ENCODE measurements around the gene PRKX.
"Not testable (repeated sequence)": the region's sequence is repeated elsewhere in the genome, so short reads cannot be mapped to it uniquely, and the experiment has no call there.

GRCh38 chrX:3703251-3703650, 10.2 kb downstream of the PRKX start:
- TF ChIP-seq POLR2A, EP300 (IDR thresholded peaks at IDR 0.05): not testable (repeated sequence)
- TF ChIP-seq, protein P1, sequence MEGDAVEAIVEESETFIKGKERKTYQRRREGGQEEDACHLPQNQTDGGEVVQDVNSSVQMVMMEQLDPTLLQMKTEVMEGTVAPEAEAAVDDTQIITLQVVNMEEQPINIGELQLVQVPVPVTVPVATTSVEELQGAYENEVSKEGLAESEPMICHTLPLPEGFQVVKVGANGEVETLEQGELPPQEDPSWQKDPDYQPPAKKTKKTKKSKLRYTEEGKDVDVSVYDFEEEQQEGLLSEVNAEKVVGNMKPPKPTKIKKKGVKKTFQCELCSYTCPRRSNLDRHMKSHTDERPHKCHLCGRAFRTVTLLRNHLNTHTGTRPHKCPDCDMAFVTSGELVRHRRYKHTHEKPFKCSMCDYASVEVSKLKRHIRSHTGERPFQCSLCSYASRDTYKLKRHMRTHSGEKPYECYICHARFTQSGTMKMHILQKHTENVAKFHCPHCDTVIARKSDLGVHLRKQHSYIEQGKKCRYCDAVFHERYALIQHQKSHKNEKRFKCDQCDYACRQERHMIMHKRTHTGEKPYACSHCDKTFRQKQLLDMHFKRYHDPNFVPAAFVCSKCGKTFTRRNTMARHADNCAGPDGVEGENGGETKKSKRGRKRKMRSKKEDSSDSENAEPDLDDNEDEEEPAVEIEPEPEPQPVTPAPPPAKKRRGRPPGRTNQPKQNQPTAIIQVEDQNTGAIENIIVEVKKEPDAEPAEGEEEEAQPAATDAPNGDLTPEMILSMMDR (IDR thresholded peaks at IDR 0.05): not testable (repeated sequence)
